Stimulated activated CD8-positive, alpha-beta memory T cell treated with anti-CD3 and anti-CD28 coated beads, Interleukin-7, amount 100 ng/mL, for 4 hours (primary cell): ENCODE results near the gene RNF114.
"Not testable (repeated sequence)": the region's sequence is repeated elsewhere in the genome, so short reads cannot be mapped to it uniquely, and the experiment has no call there.

Source experiments
- DNase-seq, 2 donors: peaks; one replicate each; pipeline ENCODE4 v3.0.0-alpha.2; 2020; ENCODE audit warnings: low read depth in 2 of 2

RNF114 gene

GRCh38 chr20:49964964-49965780 is 29.0 kb downstream of the RNF114 start:
- DNase-seq: no peak

- DNase-seq: no peak
These were observed 29.6 kb downstream of the RNF114 start for GRCh38 chr20:49965781-49966305.

GRCh38 chr20:49966861-49967260 is 30.7 kb downstream of the RNF114 start:
- DNase-seq: no peak

GRCh38 chr20:49969234-49969633 is 33.0 kb downstream of the RNF114 start:
- no peak for DNase-seq

- no peak for DNase-seq
These were observed 33.7 kb downstream of the RNF114 start for GRCh38 chr20:49969946-49970345.

- DNase-seq: no peak
These were observed 34.3 kb downstream of the RNF114 start for GRCh38 chr20:49970498-49970897.

- no peak for DNase-seq
These were observed 37.8 kb downstream of the RNF114 start for GRCh38 chr20:49973981-49974380.

- DNase-seq: no peak
These were observed 40.3 kb downstream of the RNF114 start for GRCh38 chr20:49976542-49976941.

- DNase-seq: not testable (repeated sequence)
These were observed 41.5 kb downstream of the RNF114 start for GRCh38 chr20:49977740-49978139.

GRCh38 chr20:49978685-49979029 is 42.5 kb downstream of the RNF114 start:
- DNase-seq: no peak

- DNase-seq: peak; percentile 37 to 55
These were observed 43.0 kb downstream of the RNF114 start for GRCh38 chr20:49979030-49979832.

- no peak for DNase-seq
These were observed 44.2 kb downstream of the RNF114 start for GRCh38 chr20:49980140-49981008.

GRCh38 chr20:49981218-49982071 is 45.2 kb downstream of the RNF114 start:
- DNase-seq: no peak

- no peak for DNase-seq
These were observed 45.8 kb downstream of the RNF114 start for GRCh38 chr20:49982072-49982345.

GRCh38 chr20:49982346-49983122 is 46.3 kb downstream of the RNF114 start, which contains the start of gene SNAI1:
TSS of gene SNAI1 (plus strand) at chr20:49982980. CDS start at chr20:49983060, 80 bp downstream.
- DNase-seq: peak; percentile 71 to 81

GRCh38 chr20:49983123-49983847 is 47.1 kb downstream of the RNF114 start:
- DNase-seq: no peak

- DNase-seq: no peak
These were observed 47.7 kb downstream of the RNF114 start for GRCh38 chr20:49983848-49984408.

GRCh38 chr20:49984426-49985153 is 48.4 kb downstream of the RNF114 start:
- DNase-seq: no peak
